ENCODE results near the gene SHE.

SHE gene

GRCh38 chr1:154446789-154447188 is 55.4 kb downstream of the SHE start:
- DNase-seq (ENCODE audit: low read depth in 2 of 2): no peak

- no peak for DNase-seq (ENCODE audit: low read depth in 2 of 2)
Measured at GRCh38 chr1:154446292-154446691, 55.9 kb downstream of the SHE start.

- DNase-seq (ENCODE audit: low read depth in 2 of 2): no peak
Measured at GRCh38 chr1:154445040-154445472, 57.2 kb downstream of the SHE start.

GRCh38 chr1:154443274-154444013 is 58.8 kb downstream of the SHE start:
- no peak for DNase-seq (ENCODE audit: low read depth in 2 of 2)

- no peak for DNase-seq (ENCODE audit: low read depth in 2 of 2)
Measured at GRCh38 chr1:154442006-154442740, 60.0 kb downstream of the SHE start.

GRCh38 chr1:154441241-154441888 is 60.8 kb downstream of the SHE start:
- no peak for DNase-seq (ENCODE audit: low read depth in 2 of 2)

- no peak for DNase-seq (ENCODE audit: low read depth in 2 of 2)
Measured at GRCh38 chr1:154440036-154440804, 62.0 kb downstream of the SHE start.

GRCh38 chr1:154436433-154436832 is 65.8 kb downstream of the SHE start:
- DNase-seq (ENCODE audit: low read depth in 2 of 2): no peak

- no peak for DNase-seq (ENCODE audit: low read depth in 2 of 2)
Measured at GRCh38 chr1:154435599-154436200, 66.5 kb downstream of the SHE start.

GRCh38 chr1:154434346-154435085 is 67.7 kb downstream of the SHE start:
- DNase-seq (ENCODE audit: low read depth in 2 of 2): no peak

GRCh38 chr1:154433161-154433764 is 68.9 kb downstream of the SHE start:
- peak; percentile 55 for DNase-seq (ENCODE audit: low read depth in 2 of 2)

GRCh38 chr1:154431586-154432373 is 70.4 kb downstream of the SHE start:
- peak in 1 of 2 donors; percentile 57 for DNase-seq (ENCODE audit: low read depth in 2 of 2)

- no peak for DNase-seq (ENCODE audit: low read depth in 2 of 2)
Measured at GRCh38 chr1:154430903-154431302, 71.3 kb downstream of the SHE start.

GRCh38 chr1:154429841-154430611 is 72.2 kb downstream of the SHE start:
- DNase-seq (ENCODE audit: low read depth in 2 of 2): no peak
